Adrenal gland (tissue), 5 donors: ENCODE results near the gene UXS1.

Experiments
- POLR2A ChIP-seq, 2 donors: fragments of 450-650 bp; IDR thresholded peaks; one replicate each; pipeline ENCODE4 v1.6.1; 2017; ENCODE audit warnings: antibody characterized with exemption in 2 of 2, mild to moderate bottlenecking in 2 of 2, moderate library complexity in 1 of 2
- TF ChIP-seq, protein P1 (sequence below), 6 experiments: fragments of 450-650 bp in 4 of 6; fragments of 200-600 bp in 2 of 6; sonication (generic) in 1 of 6; IDR thresholded peaks; 1 replicate in 5 of 6; 2 replicates in 1 of 6; pipeline versions ENCODE4 v1.5.1 to v1.8.0; 2016 to 2021; ENCODE audit warnings: antibody characterized with exemption in 6 of 6, mild to moderate bottlenecking in 2 of 6, moderate library complexity in 1 of 6
- donor health status: DM: no; HTN: no; CAD: no.

DNA sequence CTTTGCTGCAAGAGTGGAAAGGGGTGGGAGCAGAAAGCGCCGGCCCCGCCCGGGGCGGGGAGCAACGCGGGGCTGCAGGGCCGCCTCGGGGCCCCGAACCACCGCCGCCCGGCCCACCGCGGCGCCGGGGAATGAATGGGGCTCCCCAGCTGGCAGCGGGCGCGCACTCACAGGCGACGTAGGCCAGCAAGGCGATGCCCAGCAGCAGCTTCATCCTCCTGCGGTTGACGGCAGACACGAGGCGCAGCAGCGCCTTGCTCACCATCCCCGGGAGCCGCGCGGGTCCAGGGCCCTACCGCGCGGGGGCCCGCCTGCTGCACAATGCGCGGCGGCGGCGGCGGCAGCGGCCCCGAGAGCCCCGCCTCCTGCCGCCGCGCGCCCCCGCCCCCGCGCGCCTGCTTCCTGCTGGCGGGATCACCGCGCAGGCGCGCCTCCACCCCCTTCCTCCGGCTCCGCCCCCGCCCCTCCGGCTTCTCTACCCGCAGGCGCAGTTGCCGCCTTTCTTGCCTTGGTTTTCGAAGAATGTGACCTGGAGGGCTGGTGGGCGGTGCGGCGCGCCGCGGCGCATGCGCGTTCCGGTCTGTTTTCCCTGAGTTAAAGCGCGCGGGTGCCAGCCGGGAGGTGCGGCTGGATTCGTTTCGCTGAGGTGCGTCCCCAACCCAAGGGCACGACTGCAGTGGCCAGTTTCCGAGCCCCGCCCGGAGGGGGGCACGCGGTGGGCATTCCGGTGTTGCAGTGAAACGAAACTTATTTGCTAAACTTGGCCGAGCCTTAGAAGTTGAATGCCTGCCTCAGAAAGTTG is at the start of gene UXS1:
- TF ChIP-seq, protein P1, sequence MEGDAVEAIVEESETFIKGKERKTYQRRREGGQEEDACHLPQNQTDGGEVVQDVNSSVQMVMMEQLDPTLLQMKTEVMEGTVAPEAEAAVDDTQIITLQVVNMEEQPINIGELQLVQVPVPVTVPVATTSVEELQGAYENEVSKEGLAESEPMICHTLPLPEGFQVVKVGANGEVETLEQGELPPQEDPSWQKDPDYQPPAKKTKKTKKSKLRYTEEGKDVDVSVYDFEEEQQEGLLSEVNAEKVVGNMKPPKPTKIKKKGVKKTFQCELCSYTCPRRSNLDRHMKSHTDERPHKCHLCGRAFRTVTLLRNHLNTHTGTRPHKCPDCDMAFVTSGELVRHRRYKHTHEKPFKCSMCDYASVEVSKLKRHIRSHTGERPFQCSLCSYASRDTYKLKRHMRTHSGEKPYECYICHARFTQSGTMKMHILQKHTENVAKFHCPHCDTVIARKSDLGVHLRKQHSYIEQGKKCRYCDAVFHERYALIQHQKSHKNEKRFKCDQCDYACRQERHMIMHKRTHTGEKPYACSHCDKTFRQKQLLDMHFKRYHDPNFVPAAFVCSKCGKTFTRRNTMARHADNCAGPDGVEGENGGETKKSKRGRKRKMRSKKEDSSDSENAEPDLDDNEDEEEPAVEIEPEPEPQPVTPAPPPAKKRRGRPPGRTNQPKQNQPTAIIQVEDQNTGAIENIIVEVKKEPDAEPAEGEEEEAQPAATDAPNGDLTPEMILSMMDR (IDR thresholded peaks at IDR 0.05), result no peak
- peak in 1 of 2 donors; percentile 86 for TF ChIP-seq POLR2A (IDR thresholded peaks at IDR 0.05)
